D721Med (cell line): ENCODE data around the gene GPNMB.
"Not testable (repeated sequence)": the region's sequence is repeated elsewhere in the genome, so short reads cannot be mapped to it uniquely, and the experiment has no call there.

Source experiments
- DNase-seq: peaks from one replicate; pipeline ENCODE4 v3.0.0; 2011; ENCODE audit warnings: low spot score; ENCODE audit not compliant: insufficient read length
- FAIRE-seq: peaks from 2 replicates; lab custom pipeline; 2011; peaks lifted over from hg19 to GRCh38; lab: Jason Lieb, UNC
- CTCF ChIP-seq: IDR thresholded peaks from 2 replicates; pipeline ENCODE4 v1.5.1; 2012; ENCODE audit warnings: mild to moderate bottlenecking, control low read depth; ENCODE audit not compliant: insufficient read depth; ENCODE audit errors: missing control alignments

Gene GPNMB

GRCh38 chr7:23246555-23246954 lies at the start of gene GPNMB:
Gene GPNMB, plus strand, starts transcription at chr7:23246775. Its CDS starts 83 bp downstream, at chr7:23246858.
- TF ChIP-seq CTCF: no peak
- no peak for DNase-seq
- FAIRE-seq: no peak

GRCh38 chr7:23197745-23198144 lies 48.8 kb upstream of the GPNMB start:
- not testable (repeated sequence) for DNase-seq, FAIRE-seq

GRCh38 chr7:23200331-23200730 lies 46.2 kb upstream of the GPNMB start:
- no peak for FAIRE-seq
- no peak for DNase-seq
- no peak for TF ChIP-seq CTCF

- FAIRE-seq (no peak), DNase-seq (no peak)
- TF ChIP-seq CTCF: no peak
Measured at GRCh38 chr7:23204241-23204640, 42.3 kb upstream of the GPNMB start.

- no peak for TF ChIP-seq CTCF
- DNase-seq: no peak
- no peak for FAIRE-seq
Measured at GRCh38 chr7:23205577-23205908, 41.0 kb upstream of the GPNMB start.

GRCh38 chr7:23205909-23206767 lies 40.4 kb upstream of the GPNMB start:
- TF ChIP-seq CTCF: no peak
- DNase-seq (no peak), FAIRE-seq (no peak)

GRCh38 chr7:23207021-23207420 lies 39.6 kb upstream of the GPNMB start:
- FAIRE-seq: no peak
- no peak for TF ChIP-seq CTCF

More at GRCh38 chr7:23207021-23207420, 39.6 kb upstream of the GPNMB start:
- no peak for DNase-seq
